HL-60 (cell line): ENCODE data around the gene FABP1.

ENCODE experiments used
- DNase-seq, 2 experiments: peaks; one replicate each; pipeline ENCODE4 v3.0.0-alpha.2; 2010 to 2020; ENCODE audit warnings: low read depth in 1 of 2, low spot score in 1 of 2
- H3K27ac ChIP-seq: fragments of 250-450 bp; sonication (Bioruptor Pico); replicated peaks from 2 replicates; pipeline ENCODE4 v1.5.1; 2020; ENCODE audit warnings: mild to moderate bottlenecking, moderate library complexity
- H3K27me3 ChIP-seq: fragments of 250-450 bp; sonication (Bioruptor Pico); 2 replicates; pipeline ENCODE4 v1.5.1; 2021; ENCODE audit warnings: mild to moderate bottlenecking, moderate library complexity; ENCODE audit not compliant: insufficient read depth, poor library complexity, severe bottlenecking
- H3K4me3 ChIP-seq: replicated peaks from 2 replicates; pipeline ENCODE4 v1.5.1; 2011; ENCODE audit warnings: mild to moderate bottlenecking, control low read depth, low read length; ENCODE audit not compliant: insufficient read depth
- CTCF ChIP-seq: IDR thresholded peaks from one replicate; pipeline ENCODE4 v1.5.1; 2011; ENCODE audit warnings: low read length, control low read depth, inconsistent platforms; ENCODE audit not compliant: insufficient read depth
- GABPA ChIP-seq: IDR thresholded peaks from 2 replicates; pipeline ENCODE4 v1.6.1; 2012; ENCODE audit warnings: low read depth
- POLR2AphosphoS5 ChIP-seq: IDR thresholded peaks from 2 replicates; pipeline ENCODE4 v1.6.1; 2012; ENCODE audit warnings: low read depth
- REST ChIP-seq: IDR thresholded peaks from 2 replicates; pipeline ENCODE4 v1.6.1; 2012; ENCODE audit warnings: low read depth; ENCODE audit not compliant: insufficient replicate concordance
- SPI1 ChIP-seq: IDR thresholded peaks from 2 replicates; pipeline ENCODE4 v1.6.1; 2012; ENCODE audit warnings: low read depth, mild to moderate bottlenecking, borderline replicate concordance
- long read RNA-seq: library from polyadenylated mRNA; unstranded; transcript quantifications from one replicate; pipeline ENCODE4 v2.0.0, GENCODE V29; 2020

FABP1 gene
- long read RNA-seq = 0 reads

- H3K27ac ChIP-seq = no peak within 1 kb of the TSS
- no peak for DNase-seq
- no peak within 1 kb of the TSS for H3K4me3 ChIP-seq
- TF ChIP-seq REST (no peak), CTCF (no peak), GABPA (no peak), SPI1 (no peak), POLR2AphosphoS5 (no peak)
- H3K27me3 ChIP-seq = no peaks in the 10 kb centered on the region
These were observed at the start of gene FABP1 for GRCh38 chr2:88127888-88128653. Gene FABP1 (minus strand): TSS chr2:88128062. CDS start chr2:88128017, 45 bp downstream.

GRCh38 chr2:88177556-88177955, 49.7 kb upstream of the FABP1 start:
- DNase-seq = no peak
- H3K27me3 ChIP-seq = no peaks in the 10 kb centered on the region
- H3K27ac ChIP-seq = no peak overlapping the region
- TF ChIP-seq GABPA (no peak), SPI1 (no peak), POLR2AphosphoS5 (no peak), CTCF (no peak), REST (no peak)
- no peak overlapping the region for H3K4me3 ChIP-seq

- no peak for DNase-seq
- no peak overlapping the region for H3K4me3 ChIP-seq
- no peaks in the 10 kb centered on the region for H3K27me3 ChIP-seq
- no peak for TF ChIP-seq GABPA
- no peak for TF ChIP-seq POLR2AphosphoS5
- no peak for TF ChIP-seq REST
- TF ChIP-seq CTCF = no peak
- no peak overlapping the region for H3K27ac ChIP-seq
These were observed 48.6 kb upstream of the FABP1 start for GRCh38 chr2:88176352-88176984.
